Measurements from ENCODE around the gene MDN1. TPM values are rescaled to one million over a fixed set of nuclear protein-coding genes. Genes with fewer than 3 reads are reported as not detected.
A peak's percentile ranks its signal among the peaks of the same experiment; 100 is the strongest.
"Not testable (repeated sequence)": the region's sequence is repeated elsewhere in the genome, so short reads cannot be mapped to it uniquely, and the experiment has no call there.

The MDN1 gene
- total RNA-seq, 4 donors from 2014 or later: 21.3 to 30.4 (median 24.1) TPM

- peaks cover 0 to 25% of the 10 kb centered on the region in 2 donors for H3K36me3 ChIP-seq
- no peak for ATAC-seq
- peaks cover 0 to 23% (median 7%) of the 10 kb centered on the region in 3 donors for H3K4me1 ChIP-seq
- no peaks in the 10 kb centered on the region for H3K27me3 ChIP-seq
- no peaks in the 10 kb centered on the region for H3K9me3 ChIP-seq
- TF ChIP-seq POLR2A (IDR thresholded peaks at IDR 0.05): no peak
- no peak for TF ChIP-seq EP300 (IDR thresholded peaks at IDR 0.05)
- TF ChIP-seq POLR2AphosphoS5 (IDR thresholded peaks at IDR 0.05): no peak
- no peak for TF ChIP-seq CTCF (IDR thresholded peaks at IDR 0.05)
- H3K27ac ChIP-seq: peak overlapping the region; percentile 27 to 88 (median 84)
- H3K4me3 ChIP-seq: peak overlapping the region; percentile 67 to 80
- 3 to 7% methylated on average over 12 to 14 of the region's 15 CpGs for WGBS, 2 donors (ENCODE audit: low coverage in 1 of 2)
Measured at GRCh38 chr6:89830170-89830809, 10.7 kb upstream of the MDN1 start.

GRCh38 chr6:89829472-89830169 is 10.0 kb upstream of the MDN1 start, which contains the start of gene CASP8AP2:
Gene CASP8AP2, plus strand, starts transcription at chr6:89829880.
- H3K4me1 ChIP-seq: peaks cover 0 to 23% (median 7%) of the 10 kb centered on the region in 3 donors
- 0 to 1% methylated on average over 3 to 14 of the region's 41 CpGs for WGBS, 2 donors (ENCODE audit: low coverage in 1 of 2)
- H3K27ac ChIP-seq: peak within 1 kb of the TSS; percentile 30 to 88 (median 84)
- no peaks in the 10 kb centered on the region for H3K9me3 ChIP-seq
- TF ChIP-seq POLR2A (IDR thresholded peaks at IDR 0.05): peak; percentile 28 to 39
- no peak for TF ChIP-seq EP300 (IDR thresholded peaks at IDR 0.05)
- TF ChIP-seq CTCF (IDR thresholded peaks at IDR 0.05): no peak
- TF ChIP-seq POLR2AphosphoS5 (IDR thresholded peaks at IDR 0.05): peak; percentile 58
- ATAC-seq: peak; percentile 99
- peaks cover 0 to 23% of the 10 kb centered on the region in 2 donors for H3K36me3 ChIP-seq
- H3K27me3 ChIP-seq: no peaks in the 10 kb centered on the region
- peak within 1 kb of the TSS; percentile 67 to 80 for H3K4me3 ChIP-seq

- peak overlapping the region; percentile 30 to 86 (median 84) for H3K27ac ChIP-seq
- H3K9me3 ChIP-seq: no peaks in the 10 kb centered on the region
- ATAC-seq: peak; percentile 26
- H3K4me1 ChIP-seq: peaks cover 0 to 23% (median 7%) of the 10 kb centered on the region in 3 donors
- peak overlapping the region; percentile 64 to 67 for H3K4me3 ChIP-seq
- TF ChIP-seq POLR2AphosphoS5 (IDR thresholded peaks at IDR 0.05) (no peak), POLR2A (IDR thresholded peaks at IDR 0.05) (no peak), EP300 (IDR thresholded peaks at IDR 0.05) (no peak), CTCF (IDR thresholded peaks at IDR 0.05) (no peak)
- H3K27me3 ChIP-seq: no peaks in the 10 kb centered on the region
- 3 to 5% methylated on average over 4 to 16 of the region's 18 CpGs for WGBS, 2 donors (ENCODE audit: low coverage in 1 of 2)
- H3K36me3 ChIP-seq: peaks cover 0 to 22% of the 10 kb centered on the region in 2 donors
Measured at GRCh38 chr6:89828988-89829471, 9.4 kb upstream of the MDN1 start.

- WGBS, 2 donors (ENCODE audit: low coverage in 1 of 2): 57 to 94% methylated on average over 2 to 7 of the region's 13 CpGs
- H3K36me3 ChIP-seq: peaks cover 0 to 22% of the 10 kb centered on the region in 2 donors
- H3K27me3 ChIP-seq, H3K9me3 ChIP-seq, ATAC-seq: not testable (repeated sequence)
- peak overlapping the region in 3 of 4 donors; percentile 84 to 86 (median 85) for H3K27ac ChIP-seq
- H3K4me3 ChIP-seq: peak overlapping the region; percentile 64 to 67
- H3K4me1 ChIP-seq: peaks cover 0 to 23% (median 7%) of the 10 kb centered on the region in 3 donors
Measured at GRCh38 chr6:89828475-89828987, 8.9 kb upstream of the MDN1 start.

- Histone ChIP-seq H3K27me3 (no peaks in the 10 kb centered on the region), H3K36me3 (no peaks in the 10 kb centered on the region), H3K9me3 (no peaks in the 10 kb centered on the region), H3K4me1 (peaks cover 0 to 17% (median 7%) of the 10 kb centered on the region in 3 donors), H3K27ac (no peak overlapping the region), H3K4me3 (no peak overlapping the region)
- TF ChIP-seq CTCF (IDR thresholded peaks at IDR 0.05) (no peak), EP300 (IDR thresholded peaks at IDR 0.05) (no peak), POLR2AphosphoS5 (IDR thresholded peaks at IDR 0.05) (no peak), POLR2A (IDR thresholded peaks at IDR 0.05) (no peak)
- no peak for ATAC-seq
- 52 to 62% methylated on average over 6 of the region's 6 CpGs for WGBS, 2 donors (ENCODE audit: low coverage in 1 of 2)
Measured at GRCh38 chr6:89826029-89826528, 6.5 kb upstream of the MDN1 start.

Data from gastroesophageal sphincter (tissue), 4 donors.